B cell (primary cell): ENCODE data around the gene TXN. TPM values are rescaled to one million over a fixed set of nuclear protein-coding genes. Genes with fewer than 3 reads are reported as not detected.
"Not testable (repeated sequence)": the region's sequence is repeated elsewhere in the genome, so short reads cannot be mapped to it uniquely, and the experiment has no call there.

Experiments used
- ATAC-seq: fragments of 200-7000 bp; cut with Tn5 transposase; one replicate; pipeline ENCODE4 v1.10.0; 2021; ENCODE audit warnings: low read depth, mild to moderate bottlenecking, moderate number of reproducible peaks, moderate library complexity
- CTCF ChIA-PET: fragments of 350-600 bp; sonication (Branson Sonifier 250); formaldehyde crosslinking; loops from one replicate; lab custom pipeline; 2021; ENCODE audit warnings: antibody characterized with exemption, inconsistent platforms; lab: Charles Lee
- POLR2A ChIA-PET: fragments of 350-600 bp; sonication (Branson Sonifier 250); formaldehyde crosslinking; loops from one replicate; lab custom pipeline; 2021; ENCODE audit warnings: antibody characterized with exemption; lab: Charles Lee
- DNase-seq: peaks from one replicate; pipeline ENCODE4 v3.0.0; 2013
- H2AFZ ChIP-seq: 2 replicates; pipeline ENCODE4 v1.6.1; 2012; ENCODE audit warnings: mild to moderate bottlenecking, low read depth, low read length; ENCODE audit not compliant: insufficient read depth, poor library complexity, severe bottlenecking
- H3K27ac ChIP-seq, 2 donors: 1 replicate in 1 of 2; 2 replicates in 1 of 2; pipeline ENCODE4 v1.5.1; 2012 to 2013; ENCODE audit warnings: low read length in 2 of 2, mild to moderate bottlenecking in 2 of 2, moderate library complexity in 1 of 2
- H3K27me3 ChIP-seq, 4 experiments: fragments of 200-600 bp in 1 of 4; sonication (generic) in 1 of 4; replicated peaks in 1 of 4; 1 replicate in 2 of 4; 2 replicates in 2 of 4; pipeline versions ENCODE4 v1.6.1 to v1.7.0; 2013 to 2016; ENCODE audit warnings: low read length in 3 of 4, mild to moderate bottlenecking in 2 of 4, mixed read lengths in 1 of 4, moderate library complexity in 1 of 4; ENCODE audit not compliant: insufficient read depth in 4 of 4, control insufficient read depth in 3 of 4; ENCODE audit errors: control extremely low read depth in 1 of 4
- H3K36me3 ChIP-seq, 2 experiments: replicated peaks in 1 of 2; 1 replicate in 1 of 2; 2 replicates in 1 of 2; pipeline versions ENCODE4 v1.6.1 to v1.7.1; 2013; ENCODE audit warnings: low read length in 1 of 2; ENCODE audit not compliant: insufficient read depth in 2 of 2, control insufficient read depth in 1 of 2; ENCODE audit errors: control extremely low read depth in 1 of 2, extremely low read depth in 1 of 2
- H3K4me1 ChIP-seq, 2 donors: fragments of 200-600 bp in 1 of 2; sonication (generic) in 1 of 2; 1 replicate in 1 of 2; 2 replicates in 1 of 2; pipeline versions ENCODE4 v1.5.1 to v1.6.1; 2013 to 2017; ENCODE audit warnings: low read length in 2 of 2; ENCODE audit not compliant: control insufficient read depth in 2 of 2, insufficient read depth in 2 of 2
- H3K4me2 ChIP-seq: replicated peaks from 2 replicates; pipeline ENCODE3; 2012; ENCODE audit warnings: mild to moderate bottlenecking, low read depth, low read length; ENCODE audit not compliant: poor library complexity, severe bottlenecking
- H3K4me3 ChIP-seq, 5 experiments: fragments of 200-600 bp in 1 of 5; sonication (generic) in 1 of 5; 1 replicate in 3 of 5; 2 replicates in 2 of 5; pipeline versions ENCODE4 v1.5.1 to v1.7.0; 2011 to 2016; ENCODE audit warnings: low read length in 4 of 5, mild to moderate bottlenecking in 4 of 5, low read depth in 2 of 5, control low read depth in 1 of 5, moderate library complexity in 1 of 5; ENCODE audit not compliant: insufficient read depth in 1 of 5; ENCODE audit errors: control extremely low read depth in 1 of 5, extremely low read depth in 1 of 5
- H3K79me2 ChIP-seq: fragments of 200-600 bp; sonication (generic); one replicate; pipeline ENCODE4 v1.6.0; 2016; ENCODE audit warnings: low read length; ENCODE audit not compliant: control insufficient read depth, insufficient read depth
- H3K9ac ChIP-seq: fragments of 200-600 bp; sonication (generic); 2 replicates; pipeline ENCODE4 v1.6.1; 2017; ENCODE audit warnings: mild to moderate bottlenecking, low read length, moderate library complexity
- H3K9me3 ChIP-seq, 3 donors: one replicate each; pipeline versions ENCODE4 v1.6.1 to v1.7.1; 2013; ENCODE audit warnings: low read length in 2 of 3; ENCODE audit not compliant: control insufficient read depth in 2 of 3, insufficient read depth in 1 of 3; ENCODE audit errors: control extremely low read depth in 1 of 3
- H4K20me1 ChIP-seq: 2 replicates; pipeline ENCODE4 v1.6.0; 2012; ENCODE audit warnings: mild to moderate bottlenecking, low read length; ENCODE audit not compliant: insufficient read depth, control insufficient read depth, poor library complexity, severe bottlenecking
- H3K27ac Mint-ChIP-seq: one replicate; pipeline ENCODE4 v1.8.0; 2021; ENCODE audit warnings: mixed read lengths
- H3K27me3 Mint-ChIP-seq: one replicate; pipeline ENCODE4 v1.8.0; 2021; ENCODE audit warnings: mixed read lengths
- H3K4me1 Mint-ChIP-seq: one replicate; pipeline ENCODE4 v1.8.0; 2021; ENCODE audit warnings: mixed read lengths
- H3K4me3 Mint-ChIP-seq: one replicate; pipeline ENCODE4 v1.8.0; 2021; ENCODE audit warnings: mixed read lengths
- H3K9me3 Mint-ChIP-seq: one replicate; pipeline ENCODE4 v1.8.0; 2022; ENCODE audit warnings: mixed read lengths; ENCODE audit not compliant: insufficient read depth
- EZH2 ChIP-seq: IDR thresholded peaks from 2 replicates; pipeline ENCODE4 v1.6.1; 2012; ENCODE audit warnings: borderline replicate concordance, low read depth, mild to moderate bottlenecking, moderate library complexity, low read length; ENCODE audit not compliant: insufficient read depth, poor library complexity, severe bottlenecking
- WGBS: methylation state at CpG from one replicate; pipeline ENCODE4 v1.1.5; 2013; ENCODE audit warnings: missing lambda C conversion rate; ENCODE audit not compliant: insufficient coverage; 5-methylcytosine and 5-hydroxymethylcytosine counted together
- intact Hi-C: fragments of 100-400 bp; cut with micrococcal nuclease; formaldehyde crosslinking; loops from one replicate; pipeline ENCODE4 v1.10.0; 2022
- polyA plus RNA-seq: library from polyadenylated mRNA; depleted of rRNA; stranded (reverse); fragments of >200 nt; gene quantifications from 2 replicates; pipeline ENCODE4 v1.2.3, GENCODE V29; 2012
- total RNA-seq, 2 donors: library from RNA; stranded (reverse); fragments of 120-200 nt in 1 of 2; gene quantifications; 1 replicate in 1 of 2; 2 replicates in 1 of 2; pipeline versions ENCODE4 v1.2.3 to v1.2.4, GENCODE V29; 2013 to 2022
- TF ChIP-seq, protein P1 (sequence below): fragments of 200-600 bp; IDR thresholded peaks from one replicate; pipeline ENCODE4 v1.8.0; 2022; ENCODE audit warnings: antibody characterized with exemption, mild to moderate bottlenecking

Gene TXN
- total and polyA plus RNA-seq, 2 donors (not counting 1 experiment from before 2014, with no cell fraction given): 20.2 to 29.0 TPM

DNA sequence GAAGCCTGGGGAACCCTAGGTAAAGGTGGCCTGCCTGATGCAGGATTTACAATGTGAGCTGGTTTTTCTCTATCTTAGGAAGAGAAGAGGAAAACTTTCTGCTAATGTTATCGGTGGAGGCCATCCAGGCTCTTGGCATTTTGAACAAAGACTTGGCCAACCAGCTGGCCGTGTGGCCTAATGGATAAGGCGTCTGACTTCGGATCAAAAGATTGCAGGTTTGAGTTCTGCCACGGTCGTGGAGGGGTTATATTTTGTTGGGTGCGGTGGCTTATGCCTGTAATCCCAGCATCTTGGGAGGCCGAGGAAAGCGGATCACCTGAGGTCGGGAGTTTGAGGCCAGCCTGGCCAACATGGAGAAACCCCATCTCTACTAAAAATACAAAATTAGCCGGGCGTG, 58.0 kb downstream of the TXN start:
- H3K9me3 Mint-ChIP-seq: no peaks in the 10 kb centered on the region
- H3K4me3 ChIP-seq: no peak overlapping the region
- POLR2A ChIA-PET: no interaction called here
- H3K27me3 ChIP-seq: peaks cover 0 to 2% (median 0%) of the 10 kb centered on the region in 4 experiments
- H3K27ac Mint-ChIP-seq: no peak overlapping the region
- no peaks in the 10 kb centered on the region for H4K20me1 ChIP-seq
- H3K4me3 Mint-ChIP-seq: no peak overlapping the region
- H3K79me2 ChIP-seq: no peaks in the 10 kb centered on the region
- H3K9ac ChIP-seq: no peak overlapping the region
- intact Hi-C loops: no loop called here
- H3K4me1 Mint-ChIP-seq: no peaks in the 10 kb centered on the region
- H3K27me3 Mint-ChIP-seq: no peaks in the 10 kb centered on the region
- CTCF ChIA-PET: interaction anchor here (0.6 kb wide), 1 partner anchor 164 kb away, joined by 3 read pairs; no protein-coding TSS in a partner anchor
- 98% methylated on average over 8 of the region's 12 CpGs for WGBS
- ATAC-seq (no peak), DNase-seq (no peak)
- H3K27ac ChIP-seq: no peak overlapping the region
- H3K4me2 ChIP-seq: no peak overlapping the region
- no peak overlapping the region for H2AFZ ChIP-seq
- no peaks in the 10 kb centered on the region for H3K4me1 ChIP-seq
- no peaks in the 10 kb centered on the region for H3K36me3 ChIP-seq
- no peak for TF ChIP-seq EZH2
- TF ChIP-seq, protein P1, sequence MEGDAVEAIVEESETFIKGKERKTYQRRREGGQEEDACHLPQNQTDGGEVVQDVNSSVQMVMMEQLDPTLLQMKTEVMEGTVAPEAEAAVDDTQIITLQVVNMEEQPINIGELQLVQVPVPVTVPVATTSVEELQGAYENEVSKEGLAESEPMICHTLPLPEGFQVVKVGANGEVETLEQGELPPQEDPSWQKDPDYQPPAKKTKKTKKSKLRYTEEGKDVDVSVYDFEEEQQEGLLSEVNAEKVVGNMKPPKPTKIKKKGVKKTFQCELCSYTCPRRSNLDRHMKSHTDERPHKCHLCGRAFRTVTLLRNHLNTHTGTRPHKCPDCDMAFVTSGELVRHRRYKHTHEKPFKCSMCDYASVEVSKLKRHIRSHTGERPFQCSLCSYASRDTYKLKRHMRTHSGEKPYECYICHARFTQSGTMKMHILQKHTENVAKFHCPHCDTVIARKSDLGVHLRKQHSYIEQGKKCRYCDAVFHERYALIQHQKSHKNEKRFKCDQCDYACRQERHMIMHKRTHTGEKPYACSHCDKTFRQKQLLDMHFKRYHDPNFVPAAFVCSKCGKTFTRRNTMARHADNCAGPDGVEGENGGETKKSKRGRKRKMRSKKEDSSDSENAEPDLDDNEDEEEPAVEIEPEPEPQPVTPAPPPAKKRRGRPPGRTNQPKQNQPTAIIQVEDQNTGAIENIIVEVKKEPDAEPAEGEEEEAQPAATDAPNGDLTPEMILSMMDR: no peak
- H3K9me3 ChIP-seq: no peaks in the 10 kb centered on the region

- Histone ChIP-seq H3K4me1 (no peaks in the 10 kb centered on the region), H3K9ac (no peak overlapping the region), H3K36me3 (no peaks in the 10 kb centered on the region), H3K4me3 (no peak overlapping the region), H2AFZ (no peak overlapping the region), H3K9me3 (no peaks in the 10 kb centered on the region), H3K27ac (no peak overlapping the region), H3K79me2 (no peaks in the 10 kb centered on the region), H3K4me2 (no peak overlapping the region), H3K27me3 (peaks cover 0 to 2% (median 0%) of the 10 kb centered on the region in 4 experiments), H4K20me1 (no peaks in the 10 kb centered on the region)
- intact Hi-C loops: no loop called here
- H3K4me1 Mint-ChIP-seq: no peaks in the 10 kb centered on the region
- TF ChIP-seq, protein P1: no peak
- no peak for TF ChIP-seq EZH2
- H3K27ac Mint-ChIP-seq: no peak overlapping the region
- CTCF ChIA-PET: no interaction called here
- no peaks in the 10 kb centered on the region for H3K27me3 Mint-ChIP-seq
- ATAC-seq (no peak), DNase-seq (no peak)
- no peak overlapping the region for H3K4me3 Mint-ChIP-seq
- WGBS: 100% methylated on average over 2 of the region's 11 CpGs
- POLR2A ChIA-PET: no interaction called here
- no peaks in the 10 kb centered on the region for H3K9me3 Mint-ChIP-seq
These were observed 58.7 kb downstream of the TXN start for GRCh38 chr9:110197330-110198187.

DNA sequence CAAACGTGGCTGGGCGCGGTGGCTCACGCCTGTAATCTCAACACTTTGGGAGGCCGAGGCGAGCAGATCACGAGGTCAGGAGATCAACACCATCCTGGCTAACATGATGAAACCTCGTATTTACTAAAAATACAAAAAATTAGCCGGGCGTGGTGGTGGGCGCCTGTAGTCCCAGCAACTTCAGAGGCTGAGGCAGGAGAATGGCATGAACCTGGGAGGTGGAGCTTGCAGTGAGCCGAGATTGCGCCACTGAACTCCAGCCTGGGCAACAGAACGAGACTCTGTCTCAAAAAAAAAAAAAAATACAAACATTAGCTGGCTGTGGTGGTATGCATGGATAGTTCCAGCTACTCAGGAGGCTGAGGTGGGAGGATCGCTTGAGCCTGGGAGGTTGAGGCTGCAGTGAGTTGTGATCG, 60.2 kb downstream of the TXN start:
- H3K4me3 ChIP-seq, H3K4me1 ChIP-seq, H3K4me2 ChIP-seq, H3K27me3 Mint-ChIP-seq, H3K4me3 Mint-ChIP-seq, intact Hi-C loops, H3K27ac ChIP-seq, H3K4me1 Mint-ChIP-seq, H3K9ac ChIP-seq, H3K27me3 ChIP-seq, DNase-seq, H3K36me3 ChIP-seq, H2AFZ ChIP-seq, H3K79me2 ChIP-seq, H3K9me3 Mint-ChIP-seq, ATAC-seq, H3K27ac Mint-ChIP-seq, POLR2A ChIA-PET, H4K20me1 ChIP-seq, H3K9me3 ChIP-seq: not testable (repeated sequence)
- CTCF ChIA-PET: interaction anchor here (4.2 kb wide), 1 partner anchor 12 kb away, joined by 20 read pairs; no protein-coding TSS in a partner anchor
- WGBS: 94% methylated on average over 7 of the region's 16 CpGs
